Activated effector memory CD4-positive, alpha-beta T cell treated with anti-CD3 and anti-CD28 coated beads, Interleukin-2, amount 50 U/mL, for 16 hours (primary cell): ENCODE results near the gene ZNF219.
A peak's percentile ranks its signal among the peaks of the same experiment; 100 is the strongest.

ENCODE experiments used
- DNase-seq: peaks from one replicate; pipeline ENCODE4 v3.0.0-alpha.2; 2020

Gene ZNF219

GRCh38 chr14:21098076-21098891 lies at the start of gene ZNF219:
TSS of gene ZNF219 (minus strand) at chr14:21098655. CDS start at chr14:21093591, 5,064 bp downstream.
- peak; percentile 78 for DNase-seq

DNA sequence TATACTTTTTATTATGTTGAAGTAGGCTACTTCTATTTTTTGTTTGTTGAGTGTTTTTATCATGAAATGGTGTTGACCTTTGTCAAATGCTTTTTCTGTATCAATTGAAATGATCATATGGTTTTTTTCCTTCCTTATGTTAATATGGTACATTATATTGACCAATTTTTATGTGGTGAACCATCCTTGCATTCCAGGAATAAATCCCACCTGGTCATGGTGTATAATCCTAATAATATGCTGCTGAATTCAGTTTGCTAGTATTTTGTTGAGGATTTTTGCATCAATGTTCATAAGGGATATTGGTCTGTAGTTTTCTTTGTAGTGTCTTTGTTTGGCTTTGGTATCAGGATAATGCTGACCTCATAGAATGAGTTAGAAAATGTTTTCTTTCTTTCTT lies 47.0 kb upstream of the ZNF219 start:
- no peak for DNase-seq

GRCh38 chr14:21142357-21142756 lies 43.9 kb upstream of the ZNF219 start:
- DNase-seq, result no peak

DNA sequence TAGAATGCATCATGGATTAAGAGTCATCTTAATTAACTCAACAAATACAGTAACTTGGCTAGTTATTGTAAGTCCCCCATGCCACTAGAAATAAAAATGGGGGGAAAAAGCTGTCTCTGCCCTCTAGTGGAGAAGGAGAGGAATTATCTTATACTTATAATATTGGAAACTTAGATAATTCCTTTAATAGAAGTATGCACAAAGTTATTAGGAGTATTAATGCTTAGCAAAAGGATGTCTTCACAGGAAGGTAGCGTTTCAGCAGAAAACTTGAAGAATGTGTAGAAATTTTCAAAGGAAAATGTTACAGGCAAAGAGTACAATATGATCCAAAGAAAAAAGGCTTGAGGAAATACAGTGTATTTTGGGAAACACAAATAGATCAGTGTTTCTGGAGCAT lies 37.6 kb upstream of the ZNF219 start:
- DNase-seq, result no peak

GRCh38 chr14:21133901-21134300 lies 35.4 kb upstream of the ZNF219 start:
- DNase-seq, result no peak

- DNase-seq, result no peak
Measured at GRCh38 chr14:21123429-21123828, 25.0 kb upstream of the ZNF219 start.

GRCh38 chr14:21121122-21121521 lies 22.7 kb upstream of the ZNF219 start:
- no peak for DNase-seq

DNA sequence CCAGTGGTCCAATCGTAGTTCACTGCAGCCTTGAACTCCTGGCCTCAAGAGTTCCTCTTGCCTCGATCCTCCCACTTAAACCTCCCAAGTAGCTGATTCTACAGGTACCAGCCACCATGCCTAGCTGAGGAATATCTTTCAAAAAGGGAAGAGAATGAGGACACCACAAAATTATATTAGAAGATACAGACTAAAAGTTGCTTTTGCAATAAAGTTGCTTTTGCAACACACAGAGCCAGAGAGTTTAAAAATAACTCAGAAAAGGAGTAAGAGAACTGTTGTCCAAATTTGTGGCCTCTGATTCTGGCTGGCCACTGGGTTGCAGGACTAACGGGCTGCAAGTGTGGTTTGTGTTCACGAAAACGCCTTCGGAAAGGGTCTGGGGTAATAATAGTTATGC lies 22.2 kb upstream of the ZNF219 start:
- no peak for DNase-seq

GRCh38 chr14:21118933-21119332 lies 20.5 kb upstream of the ZNF219 start:
- DNase-seq, result no peak

- DNase-seq, result no peak
Measured at GRCh38 chr14:21113369-21113768, 14.9 kb upstream of the ZNF219 start.

- DNase-seq, result no peak
Measured at GRCh38 chr14:21112255-21112654, 13.8 kb upstream of the ZNF219 start.

GRCh38 chr14:21109377-21110138 lies 11.1 kb upstream of the ZNF219 start:
- DNase-seq, result no peak

- no peak for DNase-seq
Measured at GRCh38 chr14:21108791-21109190, 10.3 kb upstream of the ZNF219 start.

DNA sequence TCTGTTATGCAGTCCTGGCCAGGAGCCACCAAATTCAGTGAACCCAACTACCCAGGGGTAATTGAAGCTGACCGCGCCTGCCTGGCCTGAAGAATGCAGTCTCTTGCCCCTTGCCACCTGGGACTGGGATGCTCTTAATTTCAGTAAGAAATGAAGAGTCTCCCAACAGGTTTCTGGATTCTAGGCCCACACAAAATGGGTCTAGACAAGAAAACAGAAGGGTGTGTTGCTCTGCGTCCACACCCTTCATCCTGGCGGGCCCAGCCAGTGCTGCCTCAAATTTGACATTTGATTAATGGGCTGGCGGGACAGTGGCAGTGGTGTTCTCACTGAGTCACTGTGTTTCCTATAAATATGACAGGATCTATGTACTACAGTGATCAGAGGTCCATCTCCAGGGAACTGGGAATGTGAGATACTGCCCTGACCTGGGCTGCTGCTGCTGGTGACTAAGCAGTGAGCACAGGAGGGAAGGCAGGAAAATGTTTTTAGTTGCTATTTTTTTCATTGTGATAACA lies 8.9 kb upstream of the ZNF219 start:
- no peak for DNase-seq

- peak; percentile 91 for DNase-seq
Measured at GRCh38 chr14:21106498-21107282, 8.2 kb upstream of the ZNF219 start.

DNA sequence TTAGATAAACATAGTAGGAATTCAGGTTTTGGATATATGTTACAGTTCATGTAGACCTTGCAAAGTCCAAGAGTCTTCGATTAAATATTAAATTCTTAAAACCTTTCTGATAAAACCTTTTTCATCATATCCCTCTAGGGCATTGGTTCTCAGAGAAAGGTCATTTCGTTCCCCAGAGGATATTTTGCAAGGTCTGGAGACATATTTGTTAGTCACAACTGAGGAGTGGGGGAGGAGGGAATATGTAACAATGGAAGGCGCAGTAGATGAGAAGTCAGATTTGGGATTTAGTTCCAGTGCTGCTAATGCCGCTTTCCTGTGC lies 7.7 kb upstream of the ZNF219 start:
- no peak for DNase-seq

DNA sequence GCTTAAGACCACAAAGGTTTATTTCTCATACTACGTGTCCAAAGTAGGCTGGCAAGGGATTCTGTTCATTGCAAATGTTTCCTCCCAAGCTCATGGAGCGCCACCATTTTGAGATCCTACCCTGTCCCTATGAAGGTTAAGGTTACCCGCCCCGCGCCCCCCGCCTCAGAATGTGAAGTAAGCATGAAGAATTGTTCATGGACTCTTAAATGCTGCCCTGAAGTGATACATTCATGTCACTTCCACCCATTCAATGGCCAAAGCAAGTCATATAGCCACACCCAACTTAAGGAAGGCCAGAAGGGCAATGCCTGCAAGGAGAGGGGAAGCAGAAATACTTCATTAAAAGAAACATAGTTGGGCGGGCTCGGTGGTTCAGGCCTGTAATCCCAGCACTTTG lies 6.6 kb upstream of the ZNF219 start:
- no peak for DNase-seq

DNA sequence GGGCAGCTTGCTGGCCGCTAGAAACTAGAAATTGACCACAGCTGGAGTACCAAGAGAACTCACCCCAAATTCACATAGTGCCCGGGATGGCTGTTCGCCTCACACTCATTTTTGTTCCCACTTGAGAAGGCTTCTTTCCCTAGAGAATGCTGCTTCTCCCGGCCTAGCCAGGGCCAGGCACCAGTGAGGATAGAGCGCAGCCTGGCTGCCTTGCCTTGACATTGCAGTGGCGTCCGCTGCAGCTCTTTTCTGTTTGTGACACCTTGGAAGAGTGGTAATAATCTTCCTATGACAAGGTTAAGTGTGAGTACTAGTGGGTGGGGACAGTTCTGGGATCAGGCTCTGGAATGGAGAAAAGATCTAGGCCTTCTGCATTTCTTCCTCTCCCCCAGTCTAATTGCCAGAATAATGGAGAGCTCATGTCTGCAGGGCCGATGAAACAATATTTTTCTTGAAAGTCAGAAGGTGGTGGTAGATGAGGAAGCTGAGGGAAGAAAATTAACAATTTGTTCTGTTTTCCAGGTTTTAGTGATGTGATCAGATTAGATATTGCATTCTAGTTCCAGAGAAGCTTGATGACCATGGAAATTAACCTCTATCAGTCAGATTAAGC lies 6.1 kb upstream of the ZNF219 start:
- peak; percentile 89 for DNase-seq

DNA sequence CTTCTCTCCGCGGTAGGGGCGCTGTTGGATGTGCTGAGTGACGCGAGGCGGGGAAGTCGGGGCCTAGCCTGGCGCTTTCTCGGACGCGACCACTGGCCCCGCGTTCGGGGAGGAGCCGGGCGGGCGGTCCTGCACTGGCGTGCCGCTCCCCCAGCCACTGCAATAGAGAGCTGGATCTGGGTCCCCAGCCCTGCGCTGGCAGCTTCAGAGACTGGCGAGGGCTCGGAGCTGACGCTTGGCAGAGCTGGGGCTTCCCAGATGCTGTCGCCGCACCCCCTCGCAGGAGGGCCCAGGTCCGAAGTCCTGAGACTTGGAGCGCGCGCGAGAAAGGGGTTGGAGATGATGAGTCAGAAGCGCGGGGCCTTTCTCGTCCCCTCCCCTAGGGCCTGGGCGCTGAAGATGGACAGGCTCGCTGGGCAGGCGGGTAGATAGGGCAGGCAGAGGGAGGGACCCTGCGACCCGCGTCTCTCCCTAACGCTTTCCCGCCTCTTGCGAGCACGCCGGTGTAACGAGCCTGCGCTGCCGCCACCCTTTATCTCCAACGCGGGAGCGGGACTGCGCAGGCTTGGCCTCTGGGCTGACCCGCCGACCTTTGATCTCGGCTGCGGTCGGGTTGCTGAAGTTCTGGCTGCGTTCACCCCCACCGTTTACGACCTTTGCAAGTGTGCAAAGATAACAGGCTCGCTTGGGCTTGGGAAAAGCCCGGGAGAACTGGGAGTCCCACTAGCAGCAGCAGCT lies 5.4 kb upstream of the ZNF219 start:
- DNase-seq, result peak; percentile 97

DNA sequence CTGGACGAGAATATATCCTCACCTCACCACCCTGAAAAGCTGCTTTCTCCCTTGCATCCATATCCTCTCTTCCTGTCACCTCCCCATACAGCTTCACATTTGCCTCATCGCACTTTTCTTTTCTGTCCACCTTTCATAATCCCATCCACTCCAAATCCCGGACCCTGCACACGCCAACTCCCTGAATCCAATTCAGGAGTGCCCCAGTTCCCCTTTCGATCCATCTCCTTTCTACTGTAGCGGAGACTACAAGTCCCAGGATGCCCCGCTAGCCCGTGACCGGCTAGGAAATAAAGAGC lies 4.9 kb upstream of the ZNF219 start:
- DNase-seq, result no peak

DNA sequence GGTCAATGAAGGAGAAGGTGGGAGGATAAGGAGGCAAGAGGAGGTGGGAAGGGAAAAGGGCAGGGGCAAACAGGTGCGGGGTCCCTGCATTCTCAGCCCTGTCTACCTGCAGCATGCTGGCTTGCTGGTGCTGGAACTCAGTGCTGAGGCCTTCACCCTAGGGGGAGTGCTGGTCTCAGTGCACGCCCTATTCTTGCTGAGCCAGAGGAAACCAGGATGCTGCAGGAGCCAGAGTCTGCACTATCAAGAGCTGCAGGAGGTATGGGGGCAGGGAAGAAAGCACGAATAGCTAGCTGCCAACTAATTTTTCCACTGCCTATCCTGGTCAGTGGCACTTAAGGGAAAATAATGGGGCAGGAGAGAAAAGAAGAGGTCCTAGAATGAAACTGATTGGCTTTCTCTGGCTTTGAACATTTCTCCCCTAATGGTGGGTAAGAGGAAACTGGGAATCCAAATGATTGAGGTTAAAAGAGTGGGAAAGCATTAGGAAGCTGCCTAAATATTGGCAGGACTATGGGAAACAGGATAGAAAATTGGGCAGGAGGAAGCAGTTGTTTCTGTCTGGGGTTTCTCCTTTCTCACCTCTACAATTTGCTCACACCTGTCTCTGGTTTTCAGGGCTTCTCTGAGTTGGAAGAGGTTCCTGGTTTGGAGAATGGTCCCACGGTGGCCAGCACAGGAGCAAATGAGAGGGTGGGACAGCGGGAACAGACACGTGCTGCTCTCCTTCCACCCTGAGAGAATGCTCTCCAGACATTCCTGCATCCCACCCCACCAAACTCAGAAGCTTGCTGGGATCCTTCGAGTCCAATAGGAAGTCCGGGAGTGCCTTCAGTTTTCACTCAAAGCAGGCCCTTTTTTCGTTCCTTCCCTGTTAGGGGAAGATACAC lies 4.3 kb upstream of the ZNF219 start:
- no peak for DNase-seq
